ENCODE results near the gene LAPTM4A. TPM values are rescaled to one million over a fixed set of nuclear protein-coding genes. Genes with fewer than 3 reads are reported as not detected.

LAPTM4A gene
- total RNA-seq, 4 donors from 2014 or later = 138 to 216 (median 191) TPM

- Histone ChIP-seq H3K4me1 (peaks cover 0 to 15% (median 0%) of the 10 kb centered on the region in 4 donors), H3K27ac (no peak overlapping the region), H3K36me3 (no peaks in the 10 kb centered on the region), H3K27me3 (no peaks in the 10 kb centered on the region), H3K9me3 (no peaks in the 10 kb centered on the region), H3K4me3 (no peak overlapping the region)
- TF ChIP-seq CTCF (IDR thresholded peaks at IDR 0.05) (no peak), POLR2A (IDR thresholded peaks at IDR 0.05) (no peak), EP300 (IDR thresholded peaks at IDR 0.05) (no peak)
- WGBS, 2 donors = 91 to 96% methylated on average over 3 of the region's 3 CpGs
- no peak for DNase-seq (ENCODE audit: low spot score in 2 of 2)
Observed at GRCh38 chr2:20054931-20055330, 3.5 kb upstream of the LAPTM4A start.

GRCh38 chr2:20054119-20054518 is 2.7 kb upstream of the LAPTM4A start:
- 76 to 86% methylated on average over 6 of the region's 6 CpGs for WGBS, 2 donors

GRCh38 chr2:20052861-20053281 is 1.4 kb upstream of the LAPTM4A start:
- no peak for TF ChIP-seq POLR2A (IDR thresholded peaks at IDR 0.05)
- no peak for TF ChIP-seq EP300 (IDR thresholded peaks at IDR 0.05)
- no peak for TF ChIP-seq CTCF (IDR thresholded peaks at IDR 0.05)
- Histone ChIP-seq H3K4me3 (peak overlapping the region; percentile 65 to 86 (median 74)), H3K27me3 (no peaks in the 10 kb centered on the region), H3K27ac (peak overlapping the region in 3 of 4 donors; percentile 96 to 100 (median 97)), H3K4me1 (peaks cover 0 to 35% (median 13%) of the 10 kb centered on the region in 4 donors), H3K36me3 (no peaks in the 10 kb centered on the region), H3K9me3 (no peaks in the 10 kb centered on the region)
- 10 to 11% methylated on average over 5 of the region's 5 CpGs for WGBS, 2 donors
- peak; percentile 48 to 68 for DNase-seq (ENCODE audit: low spot score in 2 of 2)

More at GRCh38 chr2:20054119-20054518, 2.7 kb upstream of the LAPTM4A start:
- Histone ChIP-seq H3K27me3 (no peaks in the 10 kb centered on the region), H3K4me3 (no peak overlapping the region), H3K27ac (no peak overlapping the region), H3K36me3 (no peaks in the 10 kb centered on the region), H3K4me1 (peaks cover 0 to 23% (median 5%) of the 10 kb centered on the region in 4 donors), H3K9me3 (no peaks in the 10 kb centered on the region)
- no peak for TF ChIP-seq EP300 (IDR thresholded peaks at IDR 0.05)
- no peak for DNase-seq (ENCODE audit: low spot score in 2 of 2)

- Histone ChIP-seq H3K9me3 (no peaks in the 10 kb centered on the region), H3K4me1 (peaks cover 0 to 39% (median 13%) of the 10 kb centered on the region in 4 donors), H3K4me3 (peak overlapping the region; percentile 65 to 86 (median 74)), H3K27ac (peak overlapping the region; percentile 96 to 100 (median 97)), H3K27me3 (no peaks in the 10 kb centered on the region), H3K36me3 (no peaks in the 10 kb centered on the region)
- 1 to 3% methylated on average over 10 of the region's 10 CpGs for whole genome bisulfite sequencing, 2 donors
- DNase-seq (ENCODE audit: low spot score in 2 of 2) = no peak
- TF ChIP-seq POLR2A (IDR thresholded peaks at IDR 0.05) (peak in 1 of 2 donors; percentile 46), EP300 (IDR thresholded peaks at IDR 0.05) (no peak), CTCF (IDR thresholded peaks at IDR 0.05) (no peak)
Observed at GRCh38 chr2:20052229-20052851, 912 bp upstream of the LAPTM4A start.

GRCh38 chr2:20050646-20051531 is 539 bp downstream of the LAPTM4A start:
- WGBS, 2 donors = 0% methylated on average over 44 to 46 of the region's 47 CpGs
- Histone ChIP-seq H3K4me1 (peaks cover 0 to 50% (median 13%) of the 10 kb centered on the region in 4 donors), H3K27me3 (no peaks in the 10 kb centered on the region), H3K36me3 (no peaks in the 10 kb centered on the region), H3K4me3 (peak overlapping the region; percentile 65 to 86 (median 74)), H3K27ac (peak overlapping the region; percentile 96 to 100 (median 97)), H3K9me3 (no peaks in the 10 kb centered on the region)
- peak in 1 of 2 donors; percentile 53 for DNase-seq (ENCODE audit: low spot score in 2 of 2)
- TF ChIP-seq EP300 (IDR thresholded peaks at IDR 0.05) = peak in 1 of 2 donors; percentile 59
- TF ChIP-seq POLR2A (IDR thresholded peaks at IDR 0.05) = peak in 1 of 2 donors; percentile 9
- peak in 1 of 5 experiments; percentile 6 for TF ChIP-seq CTCF (IDR thresholded peaks at IDR 0.05)
